Smooth muscle cell (in vitro differentiated cells): ENCODE data around the gene E2F4. TPM values are rescaled to one million over a fixed set of nuclear protein-coding genes. Genes with fewer than 3 reads are reported as not detected.

Experiments used
- DNase-seq: peaks from one replicate; lab custom pipeline; 2025; ENCODE audit not compliant: unreplicated experiment; lab: John Stamatoyannopoulos, UW
- H2AFZ ChIP-seq: fragments of 200-600 bp; sonication (generic); 2 replicates; pipeline ENCODE4 v1.6.0; 2016; ENCODE audit warnings: antibody characterized with exemption, low read depth, mild to moderate bottlenecking
- H3F3A ChIP-seq: fragments of 200-600 bp; sonication (generic); 2 replicates; pipeline ENCODE4 v1.6.0; 2017; ENCODE audit warnings: antibody characterized with exemption, low read depth
- H3K27ac ChIP-seq: fragments of 200-600 bp; sonication (generic); 2 replicates; pipeline ENCODE4 v1.5.1; 2016; ENCODE audit warnings: low read depth, mild to moderate bottlenecking
- H3K27me3 ChIP-seq: fragments of 200-600 bp; sonication (generic); 2 replicates; pipeline ENCODE4 v1.6.1; 2016; ENCODE audit warnings: low read depth, mild to moderate bottlenecking
- H3K36me3 ChIP-seq: fragments of 200-600 bp; sonication (generic); 2 replicates; pipeline ENCODE4 v1.5.1; 2016; ENCODE audit warnings: low read depth
- H3K4me1 ChIP-seq: fragments of 200-600 bp; sonication (generic); 2 replicates; pipeline ENCODE4 v1.5.1; 2016; ENCODE audit warnings: low read depth
- H3K4me2 ChIP-seq: fragments of 200-600 bp; sonication (generic); 2 replicates; pipeline ENCODE4 v1.6.0; 2016; ENCODE audit warnings: mild to moderate bottlenecking
- H3K4me3 ChIP-seq: fragments of 200-600 bp; sonication (generic); 2 replicates; pipeline ENCODE4 v1.5.1; 2016; ENCODE audit warnings: mild to moderate bottlenecking
- H3K79me2 ChIP-seq: fragments of 200-600 bp; sonication (generic); 2 replicates; pipeline ENCODE4 v1.6.0; 2016; ENCODE audit warnings: low read depth, mild to moderate bottlenecking
- H3K9ac ChIP-seq: fragments of 200-600 bp; sonication (generic); 2 replicates; pipeline ENCODE4 v1.6.0; 2016; ENCODE audit warnings: low read depth
- H3K9me3 ChIP-seq: fragments of 200-600 bp; sonication (generic); replicated peaks from 2 replicates; pipeline ENCODE4 v1.5.1; 2016; ENCODE audit warnings: low read depth
- H4K20me1 ChIP-seq: fragments of 200-600 bp; sonication (generic); 2 replicates; pipeline ENCODE4 v1.6.0; 2016; ENCODE audit warnings: low read depth
- CTCF ChIP-seq: fragments of 200-600 bp; sonication (generic); IDR thresholded peaks from 2 replicates; pipeline ENCODE4 v1.5.1; 2017; ENCODE audit warnings: borderline replicate concordance, mild to moderate bottlenecking, antibody characterized with exemption; ENCODE audit not compliant: insufficient read depth, poor library complexity, severe bottlenecking
- WGBS: methylation state at CpG from one replicate; pipeline ENCODE4 v1.1.7; 2016; ENCODE audit warnings: low lambda C conversion rate; 5-methylcytosine and 5-hydroxymethylcytosine counted together
- polyA plus RNA-seq: library from polyadenylated mRNA; unstranded; fragments of >200 nt; fragmentation: Nextera tagmentation; extraction: Ambion mirVana; gene quantifications from 2 replicates; pipeline ENCODE4 v1.2.1, GENCODE V29; 2016
- total RNA-seq: library from RNA; depleted of rRNA; stranded (reverse); fragments of >200 nt; gene quantifications from 2 replicates; pipeline ENCODE4 v1.2.3, GENCODE V29; 2014

Gene E2F4
- total and polyA plus RNA-seq, 2 experiments from 2014 or later: 49.9 to 53.8 TPM

- WGBS: 13% methylated on average over 8 of the region's 8 CpGs
- no peak for DNase-seq
- Histone ChIP-seq H2AFZ (no peak overlapping the region), H3K9me3 (no peaks in the 10 kb centered on the region), H3K36me3 (no peaks in the 10 kb centered on the region), H4K20me1 (no peaks in the 10 kb centered on the region), H3K4me2 (peak overlapping the region; percentile 99), H3K27ac (peak overlapping the region; percentile 97), H3K4me3 (peak overlapping the region; percentile 71), H3F3A (peaks cover 55% of the 10 kb centered on the region), H3K4me1 (peaks cover 37% of the 10 kb centered on the region), H3K9ac (peak overlapping the region; percentile 41), H3K27me3 (no peaks in the 10 kb centered on the region), H3K79me2 (peaks cover 20% of the 10 kb centered on the region)
- TF ChIP-seq CTCF: no peak
Observed at GRCh38 chr16:67245674-67246080, 53.7 kb downstream of the E2F4 start.

GRCh38 chr16:67246081-67246755, 54.3 kb downstream of the E2F4 start:
- Histone ChIP-seq H3F3A (peaks cover 51% of the 10 kb centered on the region), H3K9me3 (no peaks in the 10 kb centered on the region), H3K27ac (peak overlapping the region; percentile 97), H3K4me1 (peaks cover 36% of the 10 kb centered on the region), H3K4me2 (peak overlapping the region; percentile 99), H3K9ac (peak overlapping the region; percentile 63), H4K20me1 (no peaks in the 10 kb centered on the region), H3K27me3 (no peaks in the 10 kb centered on the region), H3K4me3 (peak overlapping the region; percentile 71), H2AFZ (no peak overlapping the region), H3K79me2 (peaks cover 20% of the 10 kb centered on the region), H3K36me3 (no peaks in the 10 kb centered on the region)
- peak; percentile 93 for DNase-seq
- peak; percentile 26 for TF ChIP-seq CTCF
- WGBS: under 1% methylated on average over 41 of the region's 48 CpGs

- Histone ChIP-seq H3K9me3 (no peaks in the 10 kb centered on the region), H3K4me1 (peaks cover 31% of the 10 kb centered on the region), H3K9ac (peak overlapping the region; percentile 63), H2AFZ (no peak overlapping the region), H3K4me3 (peak overlapping the region; percentile 71), H3F3A (peaks cover 46% of the 10 kb centered on the region), H3K27ac (peak overlapping the region; percentile 97), H3K79me2 (peaks cover 20% of the 10 kb centered on the region), H4K20me1 (no peaks in the 10 kb centered on the region), H3K27me3 (no peaks in the 10 kb centered on the region), H3K36me3 (no peaks in the 10 kb centered on the region), H3K4me2 (peak overlapping the region; percentile 99)
- 2% methylated on average over 21 of the region's 26 CpGs for WGBS
- no peak for DNase-seq
- no peak for TF ChIP-seq CTCF
Observed at GRCh38 chr16:67246756-67247191, 54.8 kb downstream of the E2F4 start.
